Ovary (tissue), 9 donors: ENCODE results near the gene EFNA1. TPM values are rescaled to one million over a fixed set of nuclear protein-coding genes. Genes with fewer than 3 reads are reported as not detected.

Source experiments
- DNase-seq, 5 donors: peaks; one replicate each; pipeline ENCODE4 v3.0.0-alpha.2; 2019 to 2020
- H3K27ac ChIP-seq, 2 donors: fragments of 200-600 bp; one replicate each; pipeline versions ENCODE4 v1.5.1 to v1.8.0; 2019 to 2022
- H3K27me3 ChIP-seq: fragments of 200-600 bp; one replicate; pipeline ENCODE4 v1.8.0; 2022
- H3K36me3 ChIP-seq: fragments of 200-600 bp; sonication (generic); one replicate; pipeline ENCODE4 v1.5.1; 2019
- H3K4me1 ChIP-seq: one replicate; pipeline ENCODE4 v1.8.1; 2013; ENCODE audit warnings: mild to moderate bottlenecking, moderate library complexity; ENCODE audit not compliant: insufficient read depth
- H3K4me3 ChIP-seq: fragments of 200-600 bp; sonication (generic); one replicate; pipeline ENCODE4 v1.5.1; 2017
- H3K9me3 ChIP-seq, 2 donors: fragments of 200-600 bp in 1 of 2; sonication (generic) in 1 of 2; one replicate each; pipeline versions ENCODE4 v1.5.1 to v1.8.1; 2013 to 2019; ENCODE audit warnings: mild to moderate bottlenecking in 1 of 2, moderate library complexity in 1 of 2
- EP300 ChIP-seq: sonication (generic); formaldehyde crosslinking; IDR thresholded peaks from one replicate; pipeline ENCODE4 v1.6.1; 2017; ENCODE audit warnings: antibody characterized with exemption
- POLR2A ChIP-seq: fragments of 450-650 bp; IDR thresholded peaks from one replicate; pipeline ENCODE4 v1.6.1; 2017; ENCODE audit warnings: antibody characterized with exemption, mild to moderate bottlenecking, moderate library complexity
- WGBS, 3 donors: extraction: QIAGEN DNeasy Blood & Tissue Kit in 1 of 3; methylation state at CpG; one replicate each; pipeline versions ENCODE4 v1.1.5 to v1.1.7; 2013 to 2017; 5-methylcytosine and 5-hydroxymethylcytosine counted together
- intact Hi-C, 4 donors: fragments of 100-400 bp; cut with DNase I; formaldehyde crosslinking; loops; one replicate each; pipeline versions ENCODE4 v1.11.0 to v1.15.1; 2022 to 2023
- polyA plus RNA-seq, 2 donors: library from polyadenylated mRNA; stranded (reverse); fragments of 200-250 nt in 1 of 2; fragments of 350-450 nt in 1 of 2; fragmentation: Illumina TruSeq in 1 of 2; extraction: RNeasy Lipid Tissue Mini Kit (QIAGEN cat#74804) in 1 of 2; gene quantifications; one replicate each; pipeline ENCODE4 v1.2.3, GENCODE V29; 2013 to 2014
- total RNA-seq, 7 donors: library from RNA; depleted of rRNA in 2 of 7; stranded (reverse); fragments of >200 nt in 2 of 7; fragmentation: NEBNext Ultra II Directional in 3 of 7; extraction: Animal tissue kit (Norgen Biotek cat#: 25700) in 3 of 7; gene quantifications; one replicate each; pipeline versions ENCODE4 v1.1.0 to v1.2.4, GENCODE V29; 2016 to 2023
- TF ChIP-seq, protein P1 (sequence below), 3 donors: fragments of 450-650 bp in 2 of 3; fragments of 200-600 bp in 1 of 3; IDR thresholded peaks; one replicate each; pipeline versions ENCODE4 v1.5.1 to v1.8.0; 2016 to 2022; ENCODE audit warnings: antibody characterized with exemption in 3 of 3, mild to moderate bottlenecking in 1 of 3
- donor health status: DM: no; HTN: no; CAD: no; lungs with moderate emphysema.
- donor health status: DM: no; HTN: no; CAD: no.
- donor health status: Bipolar disorder and iron deficiency.
- donor health status: DM: yes; HTN: yes; CAD: no.
- donor health status: DM: no; HTN: no; CAD: no.
- donor health status: DM: yes; HTN: yes; CAD: no.

Gene EFNA1
- total and polyA plus RNA-seq, 9 donors, result 12.1 to 51.6 (median 18.6) TPM

DNA sequence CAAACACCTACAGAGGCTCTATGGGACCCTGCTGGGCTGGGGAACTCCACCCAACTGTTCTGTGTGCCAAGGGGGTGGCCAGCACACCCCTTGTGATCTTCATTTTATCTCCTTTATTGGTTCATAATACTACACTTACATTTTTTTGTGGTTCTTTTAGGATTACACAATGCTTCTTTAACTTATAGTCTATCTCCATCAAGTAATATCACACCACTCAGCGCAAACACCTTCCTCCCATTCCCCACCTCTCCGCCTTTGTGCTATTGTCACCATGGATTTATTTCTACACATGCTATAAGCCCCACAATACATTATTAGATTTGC lies 33.1 kb upstream of the EFNA1 start:
- no peak overlapping the region for H3K4me3 ChIP-seq
- no peak overlapping the region for H3K27ac ChIP-seq
- H3K9me3 ChIP-seq, result no peaks in the 10 kb centered on the region
- 56 to 72% (median 63%) methylated on average over 2 of the region's 2 CpGs for WGBS, 3 donors
- no peaks in the 10 kb centered on the region for H3K36me3 ChIP-seq
- no peaks in the 10 kb centered on the region for H3K27me3 ChIP-seq
- intact Hi-C loops, result loop anchor here in 3 of 4 donors (5.0 kb wide), 2 partner anchors 33 to 73 kb away; partner anchors contain the start of gene EFNA1 (in 2 of the 3)
- peaks cover 8% of the 10 kb centered on the region for H3K4me1 ChIP-seq
- TF ChIP-seq, protein P1, sequence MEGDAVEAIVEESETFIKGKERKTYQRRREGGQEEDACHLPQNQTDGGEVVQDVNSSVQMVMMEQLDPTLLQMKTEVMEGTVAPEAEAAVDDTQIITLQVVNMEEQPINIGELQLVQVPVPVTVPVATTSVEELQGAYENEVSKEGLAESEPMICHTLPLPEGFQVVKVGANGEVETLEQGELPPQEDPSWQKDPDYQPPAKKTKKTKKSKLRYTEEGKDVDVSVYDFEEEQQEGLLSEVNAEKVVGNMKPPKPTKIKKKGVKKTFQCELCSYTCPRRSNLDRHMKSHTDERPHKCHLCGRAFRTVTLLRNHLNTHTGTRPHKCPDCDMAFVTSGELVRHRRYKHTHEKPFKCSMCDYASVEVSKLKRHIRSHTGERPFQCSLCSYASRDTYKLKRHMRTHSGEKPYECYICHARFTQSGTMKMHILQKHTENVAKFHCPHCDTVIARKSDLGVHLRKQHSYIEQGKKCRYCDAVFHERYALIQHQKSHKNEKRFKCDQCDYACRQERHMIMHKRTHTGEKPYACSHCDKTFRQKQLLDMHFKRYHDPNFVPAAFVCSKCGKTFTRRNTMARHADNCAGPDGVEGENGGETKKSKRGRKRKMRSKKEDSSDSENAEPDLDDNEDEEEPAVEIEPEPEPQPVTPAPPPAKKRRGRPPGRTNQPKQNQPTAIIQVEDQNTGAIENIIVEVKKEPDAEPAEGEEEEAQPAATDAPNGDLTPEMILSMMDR (IDR thresholded peaks at IDR 0.05), result no peak
- no peak for TF ChIP-seq EP300
- no peak for TF ChIP-seq POLR2A
- no peak for DNase-seq

DNA sequence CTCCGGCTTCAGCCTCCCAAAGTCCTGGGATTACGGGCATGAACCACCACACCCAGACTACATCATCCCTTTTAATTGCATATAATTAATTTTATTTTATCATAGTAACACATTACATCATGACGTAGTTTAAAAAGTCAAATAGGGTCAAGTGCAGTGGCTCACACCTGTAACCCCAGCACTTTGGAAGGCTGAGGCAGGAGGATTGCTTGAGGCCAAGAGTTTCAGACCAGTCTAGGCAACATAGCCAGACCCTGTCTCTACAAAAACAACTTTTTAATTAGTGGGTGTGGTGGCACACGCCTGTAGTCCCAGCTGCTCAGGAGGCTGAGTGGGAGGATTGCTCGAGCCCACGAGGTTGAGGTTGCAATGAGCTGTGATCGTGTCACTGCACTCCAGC lies 28.3 kb upstream of the EFNA1 start:
- no peak overlapping the region for H3K4me3 ChIP-seq
- H3K4me1 ChIP-seq, result no peaks in the 10 kb centered on the region
- WGBS, 3 donors, result 71 to 82% (median 75%) methylated on average over 7 of the region's 7 CpGs
- no peaks in the 10 kb centered on the region for H3K36me3 ChIP-seq
- intact Hi-C loops, result no loop called here
- DNase-seq, result no peak
- no peaks in the 10 kb centered on the region for H3K9me3 ChIP-seq
- no peak for TF ChIP-seq POLR2A
- no peak for TF ChIP-seq EP300
- H3K27me3 ChIP-seq, result no peaks in the 10 kb centered on the region
- no peak overlapping the region for H3K27ac ChIP-seq

DNA sequence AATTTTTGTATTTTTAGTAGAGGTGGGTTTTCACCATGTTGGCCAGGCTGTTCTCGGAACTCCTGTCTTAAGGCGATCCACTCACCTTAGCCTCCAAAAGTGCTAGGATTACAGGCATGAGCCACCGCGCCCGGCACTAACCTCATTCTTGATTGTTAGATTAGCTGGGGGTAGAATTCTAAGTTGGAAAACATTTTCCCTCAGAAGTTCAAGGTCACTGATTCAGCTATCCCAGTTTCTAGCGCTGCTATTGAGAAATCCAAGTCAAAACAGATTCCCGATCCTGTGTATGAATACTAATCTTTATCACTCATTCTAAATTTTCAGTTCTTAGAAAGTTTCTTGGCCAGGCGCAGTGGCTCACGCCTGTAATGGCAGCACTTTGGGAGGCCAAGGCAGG lies 24.4 kb upstream of the EFNA1 start:
- intact Hi-C loops, result no loop called here
- Histone ChIP-seq H3K27ac (no peak overlapping the region), H3K9me3 (no peaks in the 10 kb centered on the region), H3K4me3 (no peak overlapping the region), H3K36me3 (no peaks in the 10 kb centered on the region), H3K4me1 (no peaks in the 10 kb centered on the region), H3K27me3 (no peaks in the 10 kb centered on the region)
- TF ChIP-seq POLR2A (no peak), EP300 (no peak)
- TF ChIP-seq, protein P1 (IDR thresholded peaks at IDR 0.05), result no peak
- no peak for DNase-seq
- WGBS, 3 donors, result 53 to 55% (median 54%) methylated on average over 9 of the region's 9 CpGs

DNA sequence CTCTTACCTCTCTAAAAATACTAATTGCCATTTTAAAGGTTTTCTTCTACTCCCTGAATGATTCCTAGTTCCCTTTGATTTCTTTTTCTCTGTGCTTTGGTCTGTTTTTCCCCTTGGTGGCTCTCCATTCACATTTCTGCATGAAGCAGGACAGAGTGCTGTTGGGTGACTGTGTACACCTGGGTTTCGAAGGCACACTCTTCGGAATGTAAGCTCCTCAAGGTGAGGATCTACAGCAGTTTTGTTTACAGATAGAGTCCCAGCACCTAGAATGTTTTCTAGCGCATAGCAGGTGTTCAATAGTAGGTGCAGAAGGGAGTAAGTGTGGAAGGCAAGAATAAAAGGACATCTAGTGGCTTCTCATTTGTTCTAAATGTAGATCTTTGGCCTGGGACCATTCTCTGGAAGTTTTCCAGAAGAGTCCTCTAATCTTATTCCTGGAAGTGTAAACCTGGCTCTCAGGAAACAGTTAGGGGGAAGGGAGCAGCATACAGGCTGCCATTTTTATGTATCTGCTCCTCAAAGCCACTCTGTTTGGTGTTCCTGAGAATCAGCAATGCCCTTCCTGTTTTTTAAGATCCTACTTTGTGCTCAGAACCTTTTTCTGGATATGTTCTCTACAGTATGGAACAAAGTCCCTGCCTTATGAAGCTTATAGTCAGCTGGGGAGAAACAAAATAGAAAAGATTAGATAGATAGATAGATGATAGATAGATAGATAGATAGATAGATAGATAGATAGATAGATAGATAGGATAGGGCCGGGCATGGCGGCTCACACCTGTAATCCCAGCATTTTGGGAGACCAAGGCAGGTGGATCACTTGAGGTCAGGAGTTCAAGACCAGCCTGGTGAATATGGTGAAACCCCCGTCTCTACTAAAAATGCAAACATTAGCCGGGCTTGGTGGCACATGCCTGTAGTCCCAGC lies 22.8 kb upstream of the EFNA1 start:
- Histone ChIP-seq H3K4me3 (no peak overlapping the region), H3K9me3 (no peaks in the 10 kb centered on the region), H3K36me3 (no peaks in the 10 kb centered on the region), H3K27ac (no peak overlapping the region), H3K4me1 (no peaks in the 10 kb centered on the region), H3K27me3 (no peaks in the 10 kb centered on the region)
- TF ChIP-seq EP300 (no peak), POLR2A (no peak)
- TF ChIP-seq, protein P1 (IDR thresholded peaks at IDR 0.05), result no peak
- intact Hi-C loops, result no loop called here
- 70 to 85% (median 79%) methylated on average over 7 of the region's 7 CpGs for WGBS, 3 donors
- no peak for DNase-seq

DNA sequence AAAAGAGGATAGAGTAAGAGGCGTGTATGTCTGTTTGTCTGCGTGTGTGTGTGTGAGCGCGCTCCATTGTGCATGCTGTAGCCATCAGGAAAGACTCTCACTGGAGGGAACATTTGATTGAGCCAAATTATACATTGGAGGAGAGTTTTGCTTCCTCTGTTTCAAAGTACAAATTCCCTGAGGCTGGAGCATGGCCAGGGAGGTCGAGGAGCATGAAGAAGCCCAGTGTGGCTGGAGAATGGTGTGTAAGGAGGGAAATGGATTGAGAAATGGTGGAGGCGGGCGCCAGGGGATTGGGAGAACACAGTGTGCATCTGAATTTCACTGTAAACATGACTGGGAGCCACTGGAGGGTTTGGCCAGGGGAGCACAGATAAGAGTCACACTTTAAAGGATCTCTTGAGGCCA lies 22.1 kb upstream of the EFNA1 start:
- Histone ChIP-seq H3K27ac (no peak overlapping the region), H3K4me1 (no peaks in the 10 kb centered on the region), H3K9me3 (no peaks in the 10 kb centered on the region), H3K4me3 (no peak overlapping the region), H3K36me3 (no peaks in the 10 kb centered on the region), H3K27me3 (no peaks in the 10 kb centered on the region)
- 55 to 67% (median 59%) methylated on average over 7 of the region's 7 CpGs for WGBS, 3 donors
- intact Hi-C loops, result no loop called here
- no peak for DNase-seq
- TF ChIP-seq POLR2A (no peak), EP300 (no peak)
- TF ChIP-seq, protein P1 (IDR thresholded peaks at IDR 0.05), result no peak
